Stimulated activated CD8-positive, alpha-beta memory T cell treated with anti-CD3 and anti-CD28 coated beads, Interleukin-12 subunit alpha, Interleukin-12 subunit beta, amount 100 ng/mL, for 1 hour (primary cell): Measurements from ENCODE around the gene MTMR6.

Source experiments
- DNase-seq: peaks from one replicate; pipeline ENCODE4 v3.0.0-alpha.2; 2020; ENCODE audit warnings: low read depth

MTMR6 gene

DNA sequence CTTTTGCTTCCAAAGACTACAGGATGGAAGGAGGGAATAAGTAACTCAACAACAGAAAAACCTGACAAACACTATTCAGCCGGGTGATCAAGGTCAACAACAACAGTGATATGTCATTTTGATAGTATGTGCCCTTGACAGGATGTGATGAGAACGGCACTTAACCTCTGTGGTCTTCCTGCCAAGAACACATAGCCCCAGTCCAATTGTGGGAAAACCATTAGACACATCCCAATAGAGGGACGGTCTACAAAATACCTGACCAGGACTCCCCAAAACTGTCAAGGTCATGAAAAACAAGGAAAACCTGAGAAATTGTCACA is 72.1 kb downstream of the MTMR6 start:
- DNase-seq: no peak

DNA sequence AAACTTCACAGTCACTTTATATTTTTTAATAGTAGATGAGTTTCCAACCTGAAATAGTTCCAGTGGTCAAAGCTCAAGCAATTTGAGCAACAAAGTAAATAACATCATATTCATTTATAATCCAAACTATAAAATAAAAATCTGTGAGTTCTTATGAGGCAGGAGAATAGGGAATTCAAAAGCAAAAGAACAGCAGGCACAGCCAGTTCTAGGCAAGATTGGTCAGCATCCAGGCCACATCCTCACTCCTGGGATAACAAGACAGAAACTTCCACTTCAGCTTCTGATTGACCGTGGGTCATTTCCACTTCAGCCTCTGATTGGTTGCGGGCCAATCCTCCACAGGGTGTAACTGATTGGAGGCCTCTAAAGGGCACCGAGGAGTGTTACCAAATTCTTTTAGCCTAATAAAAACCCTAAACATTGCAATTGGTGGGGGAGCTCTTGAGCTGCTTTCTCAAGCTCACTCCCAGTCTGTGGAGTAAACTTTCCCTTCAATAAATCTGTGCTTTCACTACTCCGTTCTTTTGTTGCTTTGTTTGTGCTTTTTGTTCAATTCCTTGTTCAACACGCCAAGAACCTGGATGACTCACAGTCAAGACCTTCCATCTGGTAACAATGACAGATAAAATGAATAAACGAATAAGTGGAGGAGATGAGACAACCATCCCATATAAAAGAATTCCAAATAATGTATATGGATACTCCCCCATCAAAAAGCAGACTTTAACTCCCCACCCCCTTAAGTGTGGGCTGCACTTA is 72.6 kb downstream of the MTMR6 start:
- DNase-seq: no peak

DNA sequence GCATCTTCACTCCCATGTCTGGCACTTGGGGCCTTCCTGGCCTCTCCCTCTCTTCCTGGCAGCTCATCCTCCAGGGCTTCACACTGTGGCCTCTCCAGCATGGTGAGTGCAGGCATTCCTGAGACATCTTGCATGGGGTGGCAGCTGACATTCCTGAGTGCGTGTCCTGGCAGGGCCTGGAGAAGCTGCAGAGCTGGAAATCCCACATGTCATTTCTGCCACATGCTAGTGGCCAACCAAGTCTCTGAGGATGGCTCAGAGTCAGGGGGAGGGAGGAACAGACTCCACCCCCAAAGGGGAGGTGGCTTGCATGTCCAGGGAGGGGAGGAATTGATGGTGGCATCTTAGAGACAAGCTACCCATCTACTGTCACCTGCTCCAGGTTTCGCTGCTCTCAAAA is 73.6 kb downstream of the MTMR6 start:
- DNase-seq: no peak

DNA sequence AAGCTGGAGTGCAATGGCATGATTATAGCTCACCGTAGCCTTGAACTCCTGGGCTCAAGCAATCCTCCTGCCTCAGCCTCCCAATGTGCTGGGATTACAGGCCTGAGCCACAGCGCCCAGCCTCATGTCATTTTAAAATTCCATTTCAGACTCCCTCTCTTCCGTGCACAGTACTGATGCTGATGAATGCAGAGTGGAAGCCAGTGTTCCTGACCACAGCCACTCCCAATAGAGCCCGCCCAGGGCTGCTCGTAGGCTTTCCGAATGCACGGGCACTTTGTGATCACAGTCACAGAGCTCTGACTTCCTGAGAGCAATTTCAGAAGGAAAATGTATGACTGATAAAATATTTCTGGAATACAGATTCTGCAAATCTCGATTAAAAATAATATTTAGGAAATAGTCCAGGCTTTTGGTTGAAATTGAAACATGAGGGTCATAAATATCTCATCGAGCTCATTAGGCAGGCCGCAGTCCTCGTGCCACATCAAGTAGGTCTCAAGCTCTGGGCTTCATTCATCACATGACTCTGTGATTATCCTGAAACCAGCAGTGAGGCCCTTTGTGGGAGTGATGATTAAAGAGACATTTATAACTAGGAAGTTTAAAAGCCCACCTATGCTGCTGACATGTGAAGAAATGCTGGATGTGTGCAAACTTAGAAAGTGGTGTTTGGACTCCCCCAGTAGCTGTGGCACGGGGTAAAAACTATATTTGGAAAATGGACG is 76.3 kb downstream of the MTMR6 start:
- no peak for DNase-seq

- no peak for DNase-seq
These were observed 79.9 kb downstream of the MTMR6 start for GRCh38 chr13:25207291-25207810.

GRCh38 chr13:25204863-25205262 is 82.4 kb downstream of the MTMR6 start:
- no peak for DNase-seq

- no peak for DNase-seq
These were observed 84.1 kb downstream of the MTMR6 start for GRCh38 chr13:25203127-25203740.

GRCh38 chr13:25200783-25201182 is 86.5 kb downstream of the MTMR6 start:
- DNase-seq: no peak

DNA sequence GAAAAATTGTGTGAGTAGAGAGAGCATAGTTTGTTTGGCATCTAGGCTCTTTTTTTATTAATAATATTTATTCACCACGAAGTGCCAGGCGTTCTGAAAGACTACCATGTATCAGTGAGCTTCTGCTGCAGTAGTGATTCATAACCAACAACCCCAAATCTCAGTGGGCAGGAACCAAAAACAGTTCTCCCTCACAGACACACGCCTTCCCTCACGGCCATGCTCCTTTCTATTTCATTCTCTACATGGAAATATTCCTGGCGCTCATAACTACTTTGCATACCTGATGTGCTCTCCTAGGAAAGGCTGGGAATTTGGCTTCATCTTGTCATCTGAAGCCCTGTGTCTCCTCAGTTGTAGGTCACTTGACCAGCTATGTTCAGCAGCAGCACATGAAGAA is 88.6 kb downstream of the MTMR6 start:
- no peak for DNase-seq

- no peak for DNase-seq
These were observed 90.3 kb downstream of the MTMR6 start for GRCh38 chr13:25196971-25197370.
